ENCODE results near the gene SPTBN4. TPM values are rescaled to one million over a fixed set of nuclear protein-coding genes. Genes with fewer than 3 reads are reported as not detected.
"Not testable (repeated sequence)": the region's sequence is repeated elsewhere in the genome, so short reads cannot be mapped to it uniquely, and the experiment has no call there.

SPTBN4 gene
- total RNA-seq, 1 donor from 2014 or later = 23.2 TPM

DNA sequence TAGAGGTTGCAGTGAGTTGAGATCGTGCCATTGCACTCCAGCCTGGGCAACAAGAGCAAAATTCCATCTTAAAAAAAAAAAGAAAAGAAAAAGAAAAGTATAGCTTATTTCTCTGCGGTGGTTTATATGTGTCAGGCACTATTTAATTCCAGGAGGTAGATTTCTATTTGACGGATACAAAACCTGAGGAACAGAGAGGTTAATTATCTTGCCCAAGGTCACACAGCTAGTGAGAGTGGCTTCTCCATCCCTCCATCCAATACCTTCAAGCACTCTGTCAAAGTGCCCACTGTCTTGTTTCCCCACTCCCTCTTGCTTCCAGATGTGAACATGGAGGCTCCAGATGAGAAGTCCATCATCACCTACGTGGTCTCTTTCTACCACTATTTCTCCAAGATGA, 34.8 kb downstream of the SPTBN4 start:
- no peak for DNase-seq (ENCODE audit: low spot score in 2 of 2)
- FAIRE-seq = no peak

DNA sequence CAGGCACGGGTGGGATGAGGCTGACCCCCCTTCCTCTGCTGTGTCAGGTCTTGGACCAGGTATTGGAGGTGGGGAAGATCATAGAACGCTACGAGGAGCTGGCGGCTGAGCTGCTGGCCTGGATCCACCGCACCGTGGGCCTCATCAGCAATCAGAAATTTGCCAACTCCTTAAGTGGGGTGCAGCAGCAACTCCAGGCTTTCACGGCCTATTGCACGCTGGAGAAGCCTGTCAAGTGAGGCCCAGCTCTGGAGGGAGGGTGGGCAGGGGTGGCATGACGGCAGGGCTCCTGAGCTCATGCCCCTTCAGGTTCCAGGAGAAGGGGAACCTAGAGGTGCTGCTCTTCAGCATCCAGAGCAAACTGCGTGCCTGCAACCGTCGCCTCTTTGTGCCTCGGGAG, 35.3 kb downstream of the SPTBN4 start:
- FAIRE-seq (no peak), DNase-seq (ENCODE audit: low spot score in 2 of 2) (no peak)

DNA sequence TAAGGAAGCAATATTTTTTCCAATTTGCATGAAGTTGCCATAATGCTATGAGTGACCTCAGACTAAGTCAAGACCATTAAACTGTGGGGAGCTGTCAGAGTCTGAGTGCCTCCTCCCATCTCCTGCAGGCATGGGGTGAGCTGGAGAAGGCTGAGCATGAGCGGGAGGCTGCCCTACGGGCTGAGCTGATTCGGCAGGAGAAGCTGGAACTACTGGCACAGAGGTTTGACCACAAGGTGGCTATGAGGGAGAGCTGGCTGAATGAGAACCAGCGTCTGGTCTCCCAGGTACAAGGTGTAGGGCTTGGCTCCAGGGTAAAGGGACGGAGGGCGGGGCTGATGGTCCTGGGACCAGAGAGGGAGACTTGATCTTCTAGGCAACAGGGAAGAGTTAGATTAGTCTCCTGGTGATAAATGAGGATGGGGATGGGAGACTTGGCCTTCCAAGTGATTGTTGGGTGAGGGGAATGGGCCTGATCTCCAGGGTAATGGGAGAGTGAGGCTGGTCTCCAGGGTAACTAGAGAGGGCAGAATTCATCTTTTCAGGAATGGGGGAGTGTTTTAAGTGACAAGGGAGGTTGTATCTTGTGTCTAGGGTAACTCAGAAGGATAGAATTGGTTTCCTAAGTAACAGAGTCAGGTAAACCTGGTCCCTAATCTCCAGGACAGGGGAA, 36.0 kb downstream of the SPTBN4 start:
- FAIRE-seq = no peak
- DNase-seq (ENCODE audit: low spot score in 2 of 2) = no peak

DNA sequence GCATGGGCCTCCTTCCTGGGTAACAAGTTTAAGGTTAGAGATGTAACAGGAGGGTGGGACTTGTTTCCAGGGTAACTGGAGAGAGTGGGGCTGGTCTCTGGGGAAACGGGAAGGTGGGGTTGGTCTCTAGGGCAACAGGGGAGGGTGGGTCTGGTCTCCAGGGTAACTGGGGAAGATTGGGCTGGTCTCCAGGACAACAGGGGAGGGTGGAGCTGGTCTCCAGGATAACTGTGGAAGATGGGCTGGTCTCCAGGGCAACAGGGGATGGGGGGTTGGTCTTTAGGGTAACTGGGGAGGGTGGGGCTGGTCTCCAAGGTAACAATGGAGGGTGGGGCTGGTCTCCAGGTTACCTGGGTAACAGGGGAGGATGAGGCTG, 36.5 kb downstream of the SPTBN4 start:
- no peak for FAIRE-seq

DNA sequence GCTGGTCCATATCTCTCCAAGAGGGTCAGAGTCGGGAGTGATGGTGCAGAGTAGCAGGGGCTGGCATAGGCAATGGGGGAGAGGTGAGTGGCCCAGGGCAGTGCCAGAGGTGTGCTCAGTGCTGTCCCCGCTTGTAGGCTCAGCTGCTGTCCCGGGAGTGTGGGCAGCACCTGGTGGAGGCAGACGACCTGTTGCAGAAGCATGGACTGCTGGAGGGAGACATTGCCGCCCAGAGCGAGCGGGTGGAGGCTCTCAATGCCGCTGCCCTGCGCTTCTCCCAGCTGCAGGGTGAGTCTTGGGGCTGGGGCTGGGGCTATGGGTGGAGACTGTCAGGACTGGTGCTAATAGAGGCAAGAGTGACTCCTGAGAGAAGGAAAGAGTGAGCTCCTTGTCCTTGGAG, 39.3 kb downstream of the SPTBN4 start:
- FAIRE-seq (no peak), DNase-seq (ENCODE audit: low spot score in 2 of 2) (no peak)

More for the DNA sequence above, 36.5 kb downstream of the SPTBN4 start:
- no peak for DNase-seq (ENCODE audit: low spot score in 2 of 2)

DNA sequence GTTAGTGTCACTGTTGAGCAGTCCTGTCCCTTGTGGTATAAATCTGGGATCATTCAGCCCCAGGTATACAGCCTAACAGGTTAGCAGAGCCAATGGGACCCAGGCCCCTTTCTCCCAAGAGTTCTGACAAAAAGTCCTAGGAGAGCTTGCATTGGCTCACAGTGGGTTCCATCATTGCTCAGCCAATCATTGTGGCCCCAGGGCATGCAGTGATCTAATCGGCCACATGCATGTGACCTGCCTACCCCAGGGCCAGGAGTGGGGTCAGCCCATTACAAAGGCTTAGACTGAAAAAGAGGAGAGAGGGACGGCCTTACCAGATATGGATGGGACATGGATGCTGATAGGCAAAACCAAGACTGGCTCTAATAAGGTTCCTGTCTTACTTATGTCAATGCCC, 41.1 kb downstream of the SPTBN4 start:
- FAIRE-seq (no peak), DNase-seq (ENCODE audit: low spot score in 2 of 2) (no peak)

DNA sequence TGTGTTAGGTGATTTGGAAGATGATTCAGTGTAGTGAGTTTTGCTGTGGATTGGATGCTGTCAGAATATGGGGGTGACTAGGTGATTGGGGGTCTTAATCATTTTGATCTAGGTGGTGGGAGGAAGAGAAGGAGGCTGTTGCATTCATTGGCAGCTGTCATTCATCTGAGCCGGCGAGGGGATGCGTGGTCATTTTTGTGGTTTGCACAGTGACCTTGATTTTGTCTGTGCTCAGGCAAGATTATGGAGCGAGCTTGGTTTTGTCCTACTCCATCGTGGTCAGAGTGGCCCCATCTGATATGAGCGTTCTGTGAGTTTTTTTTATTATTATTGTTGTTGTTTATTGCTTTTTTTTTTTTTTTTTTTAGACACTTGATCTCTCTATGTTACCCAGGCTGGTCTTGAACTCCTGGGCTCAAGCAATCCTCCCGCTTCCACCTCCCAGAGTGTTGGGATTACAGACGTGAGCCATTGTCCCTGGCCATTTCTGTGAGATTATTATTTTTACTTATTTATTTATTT, 42.0 kb downstream of the SPTBN4 start:
- DNase-seq (ENCODE audit: low spot score in 2 of 2) (no peak), FAIRE-seq (no peak)

DNA sequence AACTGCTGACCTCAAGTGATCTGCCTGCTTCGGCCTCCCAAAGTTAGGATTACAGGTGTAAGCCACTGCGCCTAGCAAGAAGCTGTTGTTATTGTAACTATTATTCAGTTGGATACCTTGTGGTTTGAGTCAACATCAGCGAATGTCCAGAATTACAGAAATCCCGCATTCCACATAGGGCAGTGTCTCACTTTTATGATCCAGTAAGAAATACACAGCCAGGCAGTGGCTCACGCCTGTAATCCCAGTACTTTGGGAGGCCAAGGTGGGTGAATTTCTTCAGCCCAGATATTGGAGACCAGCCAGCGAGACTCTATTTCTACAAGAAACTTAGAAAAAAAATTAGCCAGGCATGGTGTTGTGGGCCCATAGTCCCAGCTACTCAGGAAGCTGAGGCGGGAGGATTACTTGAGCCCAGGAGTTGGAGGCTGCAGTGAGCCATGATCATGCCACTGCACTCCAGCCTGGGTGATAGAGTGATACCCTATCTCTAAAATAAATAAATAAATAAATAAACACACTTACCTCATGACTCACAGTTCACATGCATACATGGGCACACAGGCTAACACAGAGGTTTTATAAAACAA, 43.8 kb downstream of the SPTBN4 start:
- FAIRE-seq (no peak), DNase-seq (ENCODE audit: low spot score in 2 of 2) (no peak)

DNA sequence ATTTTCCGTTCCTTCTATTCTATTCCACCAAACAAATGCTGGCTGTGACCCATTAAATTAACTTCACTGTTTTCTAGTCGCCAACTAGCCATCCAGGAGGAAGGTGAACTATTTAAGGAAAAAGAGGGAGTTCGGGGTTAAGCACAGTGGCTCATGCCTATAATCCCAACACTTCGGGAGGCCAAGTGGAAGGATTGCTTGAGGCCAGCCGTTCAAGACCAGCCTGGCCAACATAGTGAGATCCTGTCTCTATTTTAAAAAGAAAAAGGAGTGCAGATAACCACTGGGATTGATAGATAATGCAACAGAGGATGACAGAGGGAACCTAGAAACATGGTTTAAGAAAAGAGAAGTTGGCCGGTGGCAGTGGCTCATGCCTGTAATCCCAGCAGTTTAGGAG, 44.7 kb downstream of the SPTBN4 start:
- FAIRE-seq = no peak
- no peak for DNase-seq (ENCODE audit: low spot score in 2 of 2)

DNA sequence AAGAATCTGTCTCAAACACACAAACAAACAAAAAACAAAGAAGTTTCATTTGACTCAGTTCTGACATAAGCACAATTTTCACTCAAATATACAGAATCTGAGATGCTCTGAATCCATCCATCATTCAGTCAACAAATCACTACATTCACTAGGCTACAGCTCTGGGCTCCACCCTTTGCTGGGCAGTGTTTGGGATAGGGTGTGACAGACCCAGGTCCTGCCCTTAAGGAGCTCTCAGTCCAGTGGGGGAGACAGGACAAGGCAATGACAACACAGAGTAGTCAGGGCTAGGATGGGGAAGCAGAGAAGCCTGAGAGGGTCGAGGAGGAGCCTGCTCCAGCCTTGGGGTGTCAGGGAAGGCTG, 45.3 kb downstream of the SPTBN4 start:
- FAIRE-seq (no peak), DNase-seq (ENCODE audit: low spot score in 2 of 2) (no peak)

DNA sequence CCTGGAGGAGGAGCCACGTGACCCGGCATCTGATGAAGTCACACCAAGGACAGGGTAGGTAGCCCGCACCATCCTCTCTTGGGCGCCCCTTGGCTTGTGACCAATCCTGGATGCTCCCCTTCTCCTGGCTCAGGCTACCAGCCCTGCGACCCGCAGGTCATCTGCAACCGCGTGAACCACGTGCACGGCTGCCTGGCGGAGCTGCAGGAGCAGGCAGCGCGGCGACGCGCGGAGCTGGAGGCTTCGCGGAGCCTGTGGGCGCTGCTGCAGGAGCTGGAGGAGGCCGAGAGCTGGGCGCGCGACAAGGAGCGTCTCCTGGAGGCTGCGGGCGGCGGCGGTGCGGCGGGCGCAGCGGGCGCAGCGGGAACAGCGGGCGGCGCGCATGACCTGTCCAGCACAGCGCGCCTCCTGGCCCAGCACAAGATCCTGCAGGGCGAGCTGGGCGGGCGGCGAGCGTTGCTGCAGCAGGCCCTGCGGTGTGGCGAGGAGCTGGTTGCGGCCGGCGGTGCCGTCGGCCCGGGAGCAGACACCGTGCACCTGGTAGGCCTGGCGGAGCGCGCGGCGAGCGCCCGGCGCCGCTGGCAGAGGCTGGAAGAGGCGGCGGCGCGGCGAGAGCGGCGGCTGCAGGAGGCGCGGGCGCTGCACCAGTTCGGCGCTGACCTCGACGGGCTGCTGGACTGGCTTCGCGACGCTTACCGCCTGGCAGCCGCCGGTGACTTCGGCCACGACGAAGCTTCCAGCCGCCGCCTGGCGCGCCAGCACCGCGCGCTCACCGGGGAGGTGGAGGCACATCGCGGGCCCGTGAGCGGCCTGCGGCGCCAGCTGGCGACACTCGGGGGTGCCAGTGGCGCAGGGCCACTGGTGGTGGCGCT, 45.9 kb downstream of the SPTBN4 start:
- DNase-seq (ENCODE audit: low spot score in 2 of 2) = no peak

DNA sequence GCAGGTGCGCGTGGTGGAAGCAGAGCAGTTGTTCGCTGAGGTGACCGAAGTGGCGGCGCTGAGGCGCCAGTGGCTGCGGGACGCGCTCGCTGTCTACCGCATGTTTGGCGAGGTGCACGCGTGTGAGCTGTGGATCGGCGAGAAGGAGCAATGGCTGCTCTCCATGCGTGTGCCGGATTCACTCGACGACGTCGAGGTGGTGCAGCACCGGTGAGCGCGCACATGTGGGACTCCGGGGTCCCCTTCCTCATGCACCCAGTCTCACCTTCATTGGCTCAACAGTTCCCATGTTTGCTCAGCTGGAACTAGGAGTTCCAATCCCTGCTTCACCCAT, 46.5 kb downstream of the SPTBN4 start:
- FAIRE-seq = no peak
- no peak for DNase-seq (ENCODE audit: low spot score in 2 of 2)

More for the DNA sequence above, 45.9 kb downstream of the SPTBN4 start:
- FAIRE-seq = no peak

DNA sequence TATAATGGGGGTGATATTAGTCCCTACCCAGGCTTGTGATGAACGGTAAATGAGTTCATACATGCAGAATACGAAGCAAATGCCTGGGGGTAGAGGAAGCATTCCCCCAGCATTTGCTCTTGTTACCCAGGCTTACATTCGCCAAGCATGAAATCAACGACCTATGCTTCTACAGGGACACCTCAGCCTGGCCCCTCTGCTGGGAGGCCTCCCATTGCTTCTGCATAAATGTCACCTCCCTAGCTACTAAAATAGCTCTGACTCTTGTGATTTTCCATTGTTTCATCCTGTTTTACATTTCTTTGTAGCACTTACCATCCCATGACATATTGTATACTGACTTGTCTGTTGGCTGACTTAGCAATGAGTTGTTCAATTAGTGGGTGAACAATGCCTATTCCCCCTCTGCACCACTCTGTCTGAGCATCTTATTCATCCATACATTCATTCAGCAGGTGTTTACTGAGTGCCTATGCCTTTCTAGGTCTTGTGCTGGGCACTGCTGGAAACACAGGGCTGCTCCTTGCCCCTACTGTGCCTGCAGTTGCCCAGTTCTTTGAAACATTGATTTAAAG, 47.0 kb downstream of the SPTBN4 start:
- DNase-seq (ENCODE audit: low spot score in 2 of 2) = no peak
- FAIRE-seq = no peak

DNA sequence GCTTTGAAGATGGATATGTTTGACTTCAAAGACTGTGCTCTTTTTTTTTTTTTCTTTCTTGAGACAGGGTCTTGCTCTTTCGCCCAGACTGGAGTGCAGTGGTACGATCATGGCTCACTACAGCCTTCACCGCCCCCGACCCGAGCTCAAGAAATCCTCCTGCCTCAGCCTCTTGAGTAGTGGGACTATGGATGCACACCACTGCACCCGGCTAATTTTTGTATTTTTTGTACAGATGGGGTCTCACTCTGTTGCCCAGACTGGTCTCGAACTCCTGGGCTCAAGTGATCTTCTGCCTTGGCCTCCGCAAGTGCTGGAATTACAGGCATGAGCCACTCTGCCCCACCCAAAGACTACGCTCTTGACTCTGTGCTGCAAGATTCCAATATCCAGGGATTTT, 50.4 kb downstream of the SPTBN4 start:
- no peak for DNase-seq (ENCODE audit: low spot score in 2 of 2)
- no peak for FAIRE-seq

DNA sequence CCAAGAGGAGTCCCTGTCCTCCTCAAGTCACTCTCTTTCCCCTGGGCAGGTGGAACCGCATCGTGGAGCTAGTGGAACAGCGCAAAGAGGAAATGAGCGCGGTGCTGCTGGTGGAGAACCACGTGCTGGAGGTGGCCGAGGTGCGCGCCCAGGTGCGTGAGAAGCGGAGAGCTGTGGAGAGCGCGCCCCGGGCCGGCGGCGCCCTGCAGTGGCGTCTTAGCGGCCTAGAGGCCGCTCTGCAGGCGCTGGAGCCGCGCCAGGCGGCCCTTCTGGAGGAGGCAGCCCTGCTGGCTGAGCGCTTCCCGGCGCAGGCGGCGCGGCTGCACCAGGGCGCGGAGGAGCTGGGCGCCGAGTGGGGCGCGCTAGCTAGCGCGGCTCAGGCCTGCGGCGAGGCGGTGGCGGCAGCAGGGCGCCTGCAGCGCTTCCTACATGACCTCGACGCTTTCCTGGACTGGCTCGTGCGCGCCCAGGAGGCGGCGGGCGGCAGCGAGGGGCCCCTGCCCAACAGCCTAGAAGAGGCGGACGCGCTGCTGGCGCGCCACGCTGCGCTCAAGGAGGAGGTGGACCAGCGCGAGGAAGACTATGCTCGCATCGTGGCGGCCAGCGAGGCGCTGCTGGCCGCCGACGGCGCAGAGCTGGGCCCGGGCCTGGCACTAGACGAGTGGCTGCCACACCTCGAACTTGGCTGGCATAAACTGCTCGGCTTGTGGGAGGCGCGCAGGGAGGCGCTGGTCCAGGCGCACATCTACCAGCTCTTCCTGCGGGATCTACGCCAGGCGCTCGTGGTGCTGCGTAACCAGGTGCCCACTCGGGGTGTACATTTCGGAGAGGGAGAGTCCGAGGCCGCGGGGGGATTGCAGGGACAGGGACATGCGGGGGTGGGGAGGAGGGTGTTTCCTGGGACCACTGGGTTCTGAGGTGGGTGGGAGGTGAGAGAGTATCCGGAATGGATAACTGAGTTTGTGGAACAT, 52.8 kb downstream of the SPTBN4 start:
- FAIRE-seq = no peak
- no peak for DNase-seq (ENCODE audit: low spot score in 2 of 2)

DNA sequence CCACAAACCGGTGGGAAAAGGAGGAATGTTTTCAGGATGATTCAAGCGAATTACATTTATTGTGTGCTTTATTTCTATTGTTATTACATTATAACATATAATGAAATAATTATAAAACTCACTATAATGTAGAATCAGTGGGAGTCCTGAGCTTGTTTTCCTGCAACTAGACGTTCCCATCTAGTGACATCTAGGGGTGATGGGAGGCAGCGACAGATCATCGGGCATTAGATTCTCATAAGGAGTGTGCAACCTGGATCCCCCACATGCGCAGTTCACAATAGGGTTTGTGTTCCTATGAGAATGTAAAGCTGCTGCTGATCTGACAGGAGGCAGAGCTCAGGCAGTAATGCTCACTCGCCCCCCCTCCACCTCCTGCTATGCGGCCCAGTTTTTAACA, 54.5 kb downstream of the SPTBN4 start:
- DNase-seq (ENCODE audit: low spot score in 2 of 2) (no peak), FAIRE-seq (no peak)

DNA sequence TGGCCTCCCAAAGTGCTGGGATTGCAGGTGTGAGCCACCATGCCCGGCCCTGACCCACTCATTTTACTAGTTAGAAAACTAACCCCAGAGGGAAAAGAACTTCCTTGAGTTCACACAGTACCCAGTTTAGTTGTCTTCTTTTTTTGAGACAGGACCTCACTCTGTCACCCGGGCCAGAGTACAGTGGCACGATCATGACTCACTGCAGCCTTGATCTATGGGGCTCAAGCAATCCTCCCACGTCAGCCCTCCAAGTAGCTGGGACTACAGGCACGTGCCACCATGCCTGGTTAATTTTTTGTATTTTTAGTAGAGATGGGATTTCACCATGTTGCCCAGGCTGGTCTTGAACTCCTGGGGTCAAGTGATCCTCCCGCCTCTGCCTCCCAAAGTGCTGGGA, 55.1 kb downstream of the SPTBN4 start:
- DNase-seq (ENCODE audit: low spot score in 2 of 2); FAIRE-seq: not testable (repeated sequence)

DNA sequence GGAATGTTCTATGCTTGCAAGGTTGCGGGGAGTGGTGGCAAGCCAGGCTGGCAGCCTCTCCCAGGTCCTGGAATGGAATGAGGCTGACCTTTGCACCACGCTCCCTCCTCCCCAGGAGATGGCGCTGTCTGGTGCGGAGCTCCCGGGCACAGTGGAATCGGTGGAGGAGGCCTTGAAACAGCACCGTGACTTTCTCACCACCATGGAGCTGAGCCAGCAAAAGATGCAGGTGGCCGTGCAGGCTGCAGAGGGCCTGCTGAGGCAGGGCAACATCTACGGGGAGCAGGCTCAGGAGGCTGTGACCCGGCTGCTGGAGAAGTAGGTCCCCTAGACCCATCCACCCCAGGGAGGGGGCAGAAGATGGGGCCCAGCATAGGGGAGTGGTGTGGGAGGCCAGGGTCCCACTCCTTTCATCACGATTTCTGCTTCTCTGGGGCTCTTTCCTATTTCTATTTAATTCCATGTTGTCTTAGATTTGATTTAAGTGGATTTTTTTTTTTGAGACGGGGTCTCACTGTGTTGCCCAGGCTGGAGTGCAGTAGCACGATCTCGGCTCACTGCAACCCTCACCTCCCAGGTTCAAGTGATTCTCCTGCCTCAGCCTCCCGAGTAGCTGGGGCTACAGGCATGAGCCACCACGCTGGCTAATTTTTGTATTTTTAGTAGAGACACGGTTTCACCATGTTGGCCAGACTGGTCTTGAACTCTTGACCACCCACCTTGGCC, 56.7 kb downstream of the SPTBN4 start:
- FAIRE-seq (no peak), DNase-seq (ENCODE audit: low spot score in 2 of 2) (no peak)

DNA sequence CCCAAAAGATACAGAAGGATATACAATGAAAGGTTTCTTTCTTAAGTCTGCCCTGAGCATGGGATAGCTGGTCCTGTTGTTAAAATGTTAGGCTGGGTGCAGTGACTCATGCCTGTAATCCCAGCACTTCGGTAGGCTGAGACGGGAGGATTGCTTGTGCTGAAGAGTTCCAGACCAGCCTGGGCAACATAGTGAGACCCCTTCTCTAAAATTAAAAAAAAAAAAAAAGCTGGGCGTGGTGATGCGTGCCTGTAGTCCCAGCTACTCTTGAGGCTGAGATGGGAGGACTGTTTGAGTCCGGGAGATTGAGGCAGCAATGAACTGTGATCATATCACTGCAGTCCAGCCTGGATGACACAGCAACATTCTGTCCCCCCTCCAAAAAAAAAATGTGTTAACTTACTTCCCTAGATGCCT, 57.3 kb downstream of the SPTBN4 start:
- DNase-seq (ENCODE audit: low spot score in 2 of 2) = no peak
- FAIRE-seq = no peak
